ENCODE measurements around the gene TCF12.

The TCF12 gene

DNA sequence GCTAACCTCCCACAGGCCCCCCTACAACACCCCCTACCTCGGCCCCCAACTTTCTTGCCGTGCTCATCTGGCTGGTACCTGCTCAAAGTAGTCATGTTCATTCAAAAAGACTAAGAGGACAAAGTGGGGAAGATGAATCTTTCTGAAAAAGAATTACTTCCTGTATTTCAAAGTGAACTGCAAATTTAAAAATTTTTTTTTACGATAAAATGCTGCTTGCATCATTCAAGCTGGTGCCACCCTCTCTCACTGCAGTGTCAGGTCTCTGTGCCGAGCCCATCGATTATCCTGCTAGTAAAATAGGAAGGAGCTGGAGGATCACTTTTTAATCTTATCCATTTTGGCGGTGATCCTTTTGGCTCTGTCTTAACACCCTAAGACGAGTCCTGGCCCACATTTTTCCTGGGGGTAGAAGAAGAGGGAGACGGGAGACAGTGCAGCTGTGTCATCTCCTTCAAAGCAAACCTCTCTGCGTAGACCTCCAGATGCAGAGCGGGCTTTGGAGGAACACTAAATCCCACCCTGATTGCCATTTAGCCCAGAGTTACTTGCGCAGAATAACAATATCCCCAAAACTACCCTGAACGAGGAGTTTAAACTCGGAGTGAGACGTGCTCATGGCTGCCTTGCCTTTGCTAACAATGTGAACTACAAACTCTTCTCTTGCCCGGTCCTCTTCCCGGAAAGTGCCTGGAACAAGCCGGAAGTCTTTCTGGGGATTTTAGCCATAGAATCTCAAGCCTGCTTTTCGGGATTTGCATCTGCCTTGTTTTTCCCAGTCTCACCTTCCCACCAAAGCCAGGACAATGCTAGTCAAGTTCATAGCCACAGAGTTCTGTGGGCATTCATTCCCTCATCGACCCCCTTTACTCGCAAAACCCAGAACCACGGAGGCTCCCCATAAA, 391.7 kb downstream of the TCF12 start:
- DNase-seq = no peak

DNA sequence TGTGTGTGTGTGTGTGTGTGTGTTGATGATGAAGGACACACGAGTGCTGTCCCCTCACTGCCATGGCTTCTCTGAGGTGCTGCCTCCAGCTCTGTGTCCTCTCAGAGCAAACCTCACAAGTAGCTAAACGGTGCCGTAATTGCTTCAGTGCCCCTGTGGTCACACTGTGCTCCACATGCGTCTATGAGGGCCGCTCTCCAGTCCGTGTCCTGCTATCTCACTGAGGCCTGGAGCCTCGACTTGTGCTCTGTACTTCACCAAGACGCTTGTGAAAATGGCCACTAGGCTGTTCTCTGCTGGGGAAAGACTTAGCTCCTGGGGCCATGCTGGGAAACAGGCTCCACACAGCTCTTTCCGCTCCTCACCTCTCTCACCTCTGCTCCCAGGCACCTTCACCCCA, 392.4 kb downstream of the TCF12 start:
- no peak for DNase-seq

- no peak for DNase-seq
Measured at GRCh38 chr15:57312006-57312317, 393.5 kb downstream of the TCF12 start.

DNA sequence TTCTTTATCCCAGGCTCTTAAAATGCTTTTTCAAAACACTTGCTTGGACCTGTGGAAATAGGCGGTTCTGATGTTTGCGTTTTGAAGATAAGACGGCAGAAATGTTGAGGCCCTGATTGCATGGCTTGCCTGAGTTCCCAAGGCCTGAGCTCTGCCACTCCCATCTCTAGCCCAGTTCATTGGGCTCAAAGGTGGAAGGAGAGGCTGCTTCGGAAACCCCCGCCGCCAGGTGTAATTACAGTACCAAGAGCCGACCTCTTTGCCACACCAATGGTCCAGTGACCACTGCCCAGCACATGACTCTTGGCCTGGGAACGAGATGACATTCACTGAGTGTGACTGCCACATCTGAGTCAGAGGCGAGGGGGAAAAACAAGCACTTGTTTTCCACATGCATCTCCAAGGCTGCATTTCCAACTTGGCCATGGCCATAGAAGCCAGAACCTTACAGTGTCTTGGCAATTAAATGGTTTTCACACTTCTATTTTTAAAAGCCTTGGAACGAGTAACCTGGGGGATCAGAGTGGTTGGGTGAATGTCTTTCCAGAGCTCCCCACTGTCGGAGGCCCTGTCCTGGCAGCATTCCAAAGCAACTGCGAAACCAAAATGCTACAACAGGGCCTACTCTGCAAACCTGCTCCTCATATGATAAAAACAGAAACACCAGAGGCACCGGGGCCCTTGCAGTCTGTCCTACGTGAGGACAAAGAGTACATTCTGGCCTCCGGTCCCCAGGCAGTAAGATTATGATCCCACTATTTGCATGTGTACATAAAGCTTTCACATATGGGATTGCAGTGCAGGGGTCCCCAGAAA, 394.1 kb downstream of the TCF12 start:
- no peak for DNase-seq

DNA sequence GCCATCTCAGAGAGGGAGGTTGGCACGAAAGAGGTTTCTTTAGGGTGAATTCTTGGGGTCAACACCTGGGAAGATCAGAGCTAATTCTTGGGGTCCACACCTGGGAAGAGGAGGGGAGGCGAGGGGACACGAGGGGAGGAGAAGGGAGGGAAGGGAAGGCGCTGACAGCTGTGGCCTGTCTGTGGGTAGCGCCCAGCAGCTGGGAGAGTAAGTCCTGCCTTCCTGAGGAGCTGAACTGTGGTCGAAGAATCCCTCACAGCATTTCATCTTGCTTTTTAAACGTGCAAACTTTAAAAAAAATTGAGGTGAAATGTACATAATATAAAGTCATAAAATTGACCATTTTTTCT, 394.7 kb downstream of the TCF12 start:
- DNase-seq = no peak

GRCh38 chr15:57314221-57314620, 395.8 kb downstream of the TCF12 start:
- no peak for DNase-seq

- no peak for DNase-seq
Measured at GRCh38 chr15:57316451-57316850, 398.0 kb downstream of the TCF12 start.

DNA sequence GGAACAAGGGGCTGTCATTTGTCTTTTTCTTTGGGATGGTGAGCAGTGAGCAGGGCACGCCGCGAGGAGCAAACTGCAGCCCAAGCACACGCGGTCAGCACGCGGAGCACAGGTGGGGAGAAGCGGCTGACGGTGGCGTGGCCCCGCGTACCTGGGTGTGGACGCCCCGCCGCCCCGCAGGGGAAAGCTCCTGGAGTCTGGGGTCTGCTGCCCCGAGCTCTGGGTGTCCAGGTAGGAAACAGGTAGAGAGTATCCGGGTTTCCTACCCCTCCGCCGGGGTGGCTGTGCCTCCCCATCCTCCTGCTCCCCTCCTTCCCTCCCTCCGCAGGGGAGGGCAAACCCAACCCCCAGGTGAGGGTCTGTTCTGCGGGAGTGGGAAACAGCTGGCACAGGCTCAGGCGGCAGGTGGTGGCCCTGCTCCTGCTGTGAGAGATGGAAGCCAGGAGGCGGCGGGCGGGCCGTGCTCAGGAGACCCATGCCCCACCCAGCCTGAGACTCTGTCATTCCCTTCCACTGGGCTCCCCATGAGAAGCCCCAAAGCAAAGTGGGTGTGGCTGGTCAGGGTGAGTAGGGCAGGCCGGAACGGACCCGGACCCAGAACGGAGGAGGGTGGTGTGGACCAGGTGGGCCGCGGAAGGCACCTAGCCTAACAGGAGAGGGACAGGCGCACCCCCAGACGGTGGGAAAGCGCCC, 400.9 kb downstream of the TCF12 start:
- no peak for DNase-seq

- no peak for DNase-seq
Measured at GRCh38 chr15:57319919-57320560, 401.6 kb downstream of the TCF12 start.

DNA sequence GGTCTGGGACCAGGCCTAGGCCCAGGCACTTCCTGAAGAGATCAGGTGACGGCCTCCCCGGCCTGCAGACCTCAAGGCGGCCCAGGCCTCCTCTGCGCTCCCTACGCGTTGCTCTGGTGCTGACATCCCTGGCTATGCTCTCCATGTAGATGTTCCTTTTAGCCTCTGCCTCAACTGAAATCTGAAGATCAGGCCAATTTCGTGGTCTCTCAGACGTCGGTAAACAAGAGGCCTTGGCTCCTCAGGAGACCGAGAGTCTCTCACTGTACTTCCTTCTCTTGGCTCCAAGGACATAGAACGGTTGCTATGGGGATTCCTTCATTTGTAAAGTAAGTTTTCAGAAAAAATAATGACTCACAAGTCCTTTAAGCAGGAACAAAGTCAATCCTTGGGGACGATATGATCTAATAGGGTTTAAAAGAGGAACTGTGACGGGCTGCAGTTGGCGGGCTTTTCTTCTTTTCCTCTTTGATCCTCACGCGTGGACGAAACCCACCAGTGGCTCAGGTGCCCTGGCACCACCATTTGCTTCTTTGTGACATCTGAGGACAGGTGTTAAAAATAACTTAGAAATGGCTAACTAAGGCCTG, 402.3 kb downstream of the TCF12 start:
- no peak for DNase-seq

DNA sequence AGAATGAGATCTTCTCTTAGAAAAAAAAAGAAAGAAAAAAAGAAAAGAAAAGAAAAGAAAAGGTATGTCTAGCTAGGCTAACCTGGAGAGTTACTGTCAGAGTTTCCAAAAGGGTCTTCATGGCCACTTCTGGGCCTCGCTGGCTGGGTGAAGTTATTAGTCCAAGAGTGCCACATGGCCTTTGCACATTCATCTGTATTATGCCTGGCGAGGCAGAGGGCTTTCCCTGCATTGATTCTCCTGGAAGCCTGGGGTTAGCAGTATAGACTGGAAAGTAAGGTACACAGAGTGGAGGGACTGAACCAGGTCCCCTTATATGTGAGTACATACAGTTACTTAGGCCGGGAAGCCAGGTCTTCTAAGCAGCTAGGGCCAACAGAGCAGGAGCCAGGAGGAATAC, 403.0 kb downstream of the TCF12 start:
- DNase-seq = no peak

- no peak for DNase-seq
Measured at GRCh38 chr15:57321973-57322601, 403.6 kb downstream of the TCF12 start.

DNA sequence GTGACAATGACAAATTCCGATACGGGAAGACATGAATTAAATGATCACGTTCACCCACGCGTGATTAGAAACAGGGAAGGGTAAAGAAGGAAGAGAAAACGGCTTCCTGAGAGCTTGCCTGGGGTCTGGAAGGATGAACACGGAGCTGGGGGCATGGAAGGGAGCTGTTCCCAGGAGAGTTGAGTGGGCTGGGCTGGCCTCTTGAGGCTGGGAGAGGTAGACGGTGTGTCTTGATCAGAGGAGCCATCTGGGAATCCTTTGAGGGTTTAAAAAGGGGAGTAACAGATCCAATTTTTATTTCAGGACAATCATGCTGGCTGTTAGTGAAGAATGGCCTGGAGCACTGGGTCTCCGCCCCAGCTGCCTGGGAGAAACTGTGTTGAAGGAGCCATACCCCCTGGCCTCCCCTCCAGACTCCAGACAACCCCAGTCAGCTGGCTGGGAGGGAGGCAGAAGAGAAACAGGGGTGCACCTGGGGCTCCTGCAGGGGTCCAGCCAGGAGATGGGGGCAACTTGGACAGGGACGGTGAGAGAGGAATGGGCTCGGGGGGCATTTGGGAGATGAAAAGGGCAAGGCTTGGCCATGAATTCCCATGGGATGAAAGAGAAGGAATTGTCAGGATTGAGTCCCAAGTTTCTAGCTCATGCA, 404.3 kb downstream of the TCF12 start:
- no peak for DNase-seq

GRCh38 chr15:57323299-57323805, 404.9 kb downstream of the TCF12 start:
- no peak for DNase-seq

- no peak for DNase-seq
Measured at GRCh38 chr15:57323806-57324589, 405.6 kb downstream of the TCF12 start.

DNA sequence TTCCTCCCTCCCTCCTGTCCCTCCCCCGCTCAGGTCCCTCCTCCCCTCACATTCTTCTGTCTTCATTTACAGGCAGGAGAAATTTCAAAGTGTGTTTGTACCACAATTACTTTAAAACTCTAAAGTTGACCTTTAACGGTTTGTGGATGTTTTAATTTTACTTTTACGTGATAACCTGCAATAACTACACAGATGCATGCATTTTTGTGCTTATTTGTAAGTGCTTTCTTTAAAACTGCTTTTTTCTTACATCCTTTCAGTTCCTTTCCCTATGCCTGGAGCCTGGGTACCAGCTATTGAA, 406.1 kb downstream of the TCF12 start:
- no peak for DNase-seq

- no peak for DNase-seq
Measured at GRCh38 chr15:57324944-57325679, 406.7 kb downstream of the TCF12 start.

DNA sequence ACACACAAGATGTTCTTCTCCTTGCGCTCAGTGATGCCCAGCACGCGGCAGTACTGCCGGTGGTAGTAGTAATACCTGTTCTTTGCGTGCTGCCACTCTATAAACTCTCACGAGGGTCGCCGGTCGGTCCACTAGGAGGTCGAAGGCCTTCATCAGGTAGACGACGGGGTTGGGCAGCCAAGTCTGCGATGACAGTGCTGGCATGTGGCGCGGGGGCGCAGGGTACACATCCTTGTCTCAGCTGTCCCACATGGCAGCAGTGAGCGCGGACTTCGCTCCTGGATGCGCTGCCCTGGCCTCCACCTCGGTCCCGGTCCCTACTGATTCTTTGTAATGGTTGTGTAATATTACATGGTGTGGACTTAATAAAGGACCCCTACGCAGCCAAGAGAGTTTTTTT, 407.8 kb downstream of the TCF12 start:
- no peak for DNase-seq

GRCh38 chr15:57327985-57328471, 409.6 kb downstream of the TCF12 start:
- no peak for DNase-seq

DNA sequence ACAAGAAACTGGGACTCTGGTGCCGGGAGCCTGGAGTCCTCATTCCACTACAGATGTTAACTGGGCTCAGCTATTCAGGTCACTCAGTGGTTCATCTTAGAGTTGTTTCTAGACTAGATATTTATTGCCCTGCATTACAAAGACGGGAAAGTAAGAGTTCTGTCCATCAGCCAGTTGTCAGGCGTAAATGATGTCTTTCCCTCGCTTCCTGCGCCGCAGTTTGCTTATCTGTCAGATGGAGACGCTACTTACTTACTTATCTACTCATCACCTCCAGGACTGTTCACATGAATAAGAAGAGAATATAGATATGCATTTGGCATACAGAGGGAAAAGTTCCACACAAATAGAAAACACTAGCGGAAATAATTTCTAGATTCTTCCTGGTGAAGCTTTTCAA, 410.0 kb downstream of the TCF12 start:
- no peak for DNase-seq
